WTC11 (cell line): ENCODE data around the gene CNTNAP2. TPM values are rescaled to one million over a fixed set of nuclear protein-coding genes. Genes with fewer than 3 reads are reported as not detected.

Experiments used
- ATAC-seq: fragments of 200-7000 bp; cut with Tn5 transposase; 2 replicates; pipeline ENCODE4 v1.10.0; 2021; ENCODE audit warnings: mild to moderate bottlenecking, moderate library complexity
- CTCF ChIA-PET: fragments of 300-600 bp; sonication (Branson Sonifier 250); formaldehyde crosslinking; loops from one replicate; lab custom pipeline; 2021; ENCODE audit warnings: antibody characterized with exemption; lab: Charles Lee
- POLR2A ChIA-PET: fragments of 350-600 bp; sonication (Branson Sonifier 250); formaldehyde crosslinking; loops from one replicate; lab custom pipeline; 2021; ENCODE audit warnings: antibody characterized with exemption; lab: Charles Lee
- DNase-seq: peaks from one replicate; pipeline ENCODE4 v3.0.0; 2021; ENCODE audit warnings: low spot score
- H3K27ac Mint-ChIP-seq: 2 replicates; pipeline ENCODE4 v1.8.0; 2021; ENCODE audit warnings: mixed read lengths
- H3K27me3 Mint-ChIP-seq: 2 replicates; pipeline ENCODE4 v1.8.0; 2021; ENCODE audit warnings: low read depth, mild to moderate bottlenecking, moderate library complexity, mixed read lengths
- H3K36me3 Mint-ChIP-seq: 2 replicates; pipeline ENCODE4 v1.8.0; 2021; ENCODE audit warnings: mixed read lengths
- H3K4me1 Mint-ChIP-seq: 2 replicates; pipeline ENCODE4 v1.8.0; 2022; ENCODE audit warnings: mixed read lengths
- H3K4me3 Mint-ChIP-seq: 2 replicates; pipeline ENCODE4 v1.8.0; 2021; ENCODE audit warnings: mild to moderate bottlenecking, moderate library complexity, mixed read lengths
- H3K9me3 Mint-ChIP-seq: 2 replicates; pipeline ENCODE4 v1.8.0; 2021; ENCODE audit warnings: mixed read lengths
- GTF2I ChIP-seq: fragments of 250-450 bp; sonication (Bioruptor Pico); conservative IDR thresholded peaks from 2 replicates; pipeline ENCODE4 v1.4.0; 2021; ENCODE audit warnings: mild to moderate bottlenecking
- NR1H2 ChIP-seq: sonication (generic); formaldehyde crosslinking; IDR thresholded peaks from 2 replicates; pipeline ENCODE4 v1.9.0; 2021; ENCODE audit warnings: mild to moderate bottlenecking, moderate library complexity, missing genetic modification reagents
- TEAD1 ChIP-seq: sonication (generic); formaldehyde crosslinking; IDR thresholded peaks from 2 replicates; pipeline ENCODE4 v1.8.0; 2022; ENCODE audit warnings: mild to moderate bottlenecking, missing genetic modification reagents
- ZNF121 ChIP-seq: sonication (generic); formaldehyde crosslinking; IDR thresholded peaks from 2 replicates; pipeline ENCODE4 v1.8.0; 2023; ENCODE audit warnings: missing genetic modification reagents
- total RNA-seq: library from RNA; stranded (reverse); gene quantifications from 3 replicates; pipeline ENCODE4 v1.2.3, GENCODE V29; 2021
- TF ChIP-seq, protein P1 (sequence below): sonication (generic); formaldehyde crosslinking; IDR thresholded peaks from 2 replicates; pipeline ENCODE4 v1.8.0; 2022; ENCODE audit warnings: mild to moderate bottlenecking, missing genetic modification reagents
- TF ChIP-seq, protein P2 (sequence below): fragments of 250-450 bp; sonication (Bioruptor Pico); IDR thresholded peaks from 2 replicates; pipeline ENCODE4 v2.1.2; 2022; ENCODE audit warnings: mild to moderate bottlenecking, moderate library complexity
- TF ChIP-seq, protein P3 (sequence below): sonication (generic); formaldehyde crosslinking; IDR thresholded peaks from 2 replicates; pipeline ENCODE4 v1.8.0; 2022; ENCODE audit warnings: missing genetic modification reagents
- TF ChIP-seq, protein P4 (sequence below): sonication (generic); formaldehyde crosslinking; IDR thresholded peaks from 2 replicates; pipeline ENCODE4 v1.8.1; 2023; ENCODE audit warnings: mild to moderate bottlenecking, missing genetic modification reagents, moderate library complexity
- TF ChIP-seq, protein P5 (sequence below): sonication (generic); formaldehyde crosslinking; IDR thresholded peaks from 2 replicates; pipeline ENCODE4 v1.8.1; 2022; ENCODE audit warnings: missing genetic modification reagents, borderline replicate concordance

The CNTNAP2 gene
- total RNA-seq, 1 experiment from 2014 or later, result 63.8 TPM

DNA sequence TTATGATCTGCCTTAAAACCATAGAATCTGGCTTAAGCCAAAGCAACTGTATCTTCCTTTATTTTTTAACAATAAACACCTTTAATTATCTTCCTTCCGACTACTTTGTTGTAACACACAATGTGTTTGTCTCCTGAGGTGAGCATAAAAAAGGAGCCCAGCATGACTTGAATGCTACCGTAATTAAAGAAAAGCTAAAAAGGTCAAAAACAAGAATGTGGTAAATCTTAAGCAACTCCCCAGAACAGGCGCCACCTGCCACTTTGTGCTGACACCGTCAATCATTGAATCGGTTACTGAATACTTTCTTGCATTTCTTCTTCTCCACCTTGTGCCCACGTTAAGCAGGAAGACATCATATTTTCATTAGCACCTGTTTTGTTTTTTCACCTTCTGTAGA lies 1904.1 kb downstream of the CNTNAP2 start:
- Mint-ChIP-seq H3K4me1 (peaks cover 46% of the 10 kb centered on the region), H3K4me3 (peak overlapping the region; percentile 5; the same call in 1 of the 2 replicates), H3K9me3 (peaks cover 12% of the 10 kb centered on the region), H3K27me3 (peaks cover 79% of the 10 kb centered on the region), H3K27ac (no peak overlapping the region), H3K36me3 (peaks cover 12% of the 10 kb centered on the region; the same call in 1 of the 2 replicates)
- peak; percentile 68 for ATAC-seq
- CTCF ChIA-PET, result interaction anchor here (0.9 kb wide), 1 partner anchor 589 kb away, joined by 3 read pairs; no protein-coding TSS in a partner anchor
- no peak for DNase-seq
- POLR2A ChIA-PET, result no interaction called here
- peak; percentile 62; the same call in 1 of the 2 replicates for TF ChIP-seq TEAD1 (CRISPR knock-in tag)
- no peak for TF ChIP-seq ZNF121
- TF ChIP-seq, protein P1, sequence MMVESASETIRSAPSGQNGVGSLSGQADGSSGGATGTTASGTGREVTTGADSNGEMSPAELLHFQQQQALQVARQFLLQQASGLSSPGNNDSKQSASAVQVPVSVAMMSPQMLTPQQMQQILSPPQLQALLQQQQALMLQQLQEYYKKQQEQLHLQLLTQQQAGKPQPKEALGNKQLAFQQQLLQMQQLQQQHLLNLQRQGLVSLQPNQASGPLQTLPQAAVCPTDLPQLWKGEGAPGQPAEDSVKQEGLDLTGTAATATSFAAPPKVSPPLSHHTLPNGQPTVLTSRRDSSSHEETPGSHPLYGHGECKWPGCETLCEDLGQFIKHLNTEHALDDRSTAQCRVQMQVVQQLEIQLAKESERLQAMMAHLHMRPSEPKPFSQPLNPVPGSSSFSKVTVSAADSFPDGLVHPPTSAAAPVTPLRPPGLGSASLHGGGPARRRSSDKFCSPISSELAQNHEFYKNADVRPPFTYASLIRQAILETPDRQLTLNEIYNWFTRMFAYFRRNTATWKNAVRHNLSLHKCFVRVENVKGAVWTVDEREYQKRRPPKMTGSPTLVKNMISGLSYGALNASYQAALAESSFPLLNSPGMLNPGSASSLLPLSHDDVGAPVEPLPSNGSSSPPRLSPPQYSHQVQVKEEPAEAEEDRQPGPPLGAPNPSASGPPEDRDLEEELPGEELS (CRISPR knock-in tag), result peak; percentile 63; the same call in 1 of the 2 replicates
- TF ChIP-seq, protein P2, sequence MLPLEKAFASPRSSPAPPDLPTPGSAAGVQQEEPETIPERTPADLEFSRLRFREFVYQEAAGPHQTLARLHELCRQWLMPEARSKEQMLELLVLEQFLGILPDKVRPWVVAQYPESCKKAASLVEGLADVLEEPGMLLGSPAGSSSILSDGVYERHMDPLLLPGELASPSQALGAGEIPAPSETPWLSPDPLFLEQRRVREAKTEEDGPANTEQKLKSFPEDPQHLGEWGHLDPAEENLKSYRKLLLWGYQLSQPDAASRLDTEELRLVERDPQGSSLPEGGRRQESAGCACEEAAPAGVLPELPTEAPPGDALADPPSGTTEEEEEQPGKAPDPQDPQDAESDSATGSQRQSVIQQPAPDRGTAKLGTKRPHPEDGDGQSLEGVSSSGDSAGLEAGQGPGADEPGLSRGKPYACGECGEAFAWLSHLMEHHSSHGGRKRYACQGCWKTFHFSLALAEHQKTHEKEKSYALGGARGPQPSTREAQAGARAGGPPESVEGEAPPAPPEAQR (CRISPR knock-in tag), result no peak

GRCh38 chr7:148021507-148022045 lies 1905.0 kb downstream of the CNTNAP2 start:
- no peak for TF ChIP-seq GTF2I (CRISPR knock-in tag)
- TF ChIP-seq, protein P3, sequence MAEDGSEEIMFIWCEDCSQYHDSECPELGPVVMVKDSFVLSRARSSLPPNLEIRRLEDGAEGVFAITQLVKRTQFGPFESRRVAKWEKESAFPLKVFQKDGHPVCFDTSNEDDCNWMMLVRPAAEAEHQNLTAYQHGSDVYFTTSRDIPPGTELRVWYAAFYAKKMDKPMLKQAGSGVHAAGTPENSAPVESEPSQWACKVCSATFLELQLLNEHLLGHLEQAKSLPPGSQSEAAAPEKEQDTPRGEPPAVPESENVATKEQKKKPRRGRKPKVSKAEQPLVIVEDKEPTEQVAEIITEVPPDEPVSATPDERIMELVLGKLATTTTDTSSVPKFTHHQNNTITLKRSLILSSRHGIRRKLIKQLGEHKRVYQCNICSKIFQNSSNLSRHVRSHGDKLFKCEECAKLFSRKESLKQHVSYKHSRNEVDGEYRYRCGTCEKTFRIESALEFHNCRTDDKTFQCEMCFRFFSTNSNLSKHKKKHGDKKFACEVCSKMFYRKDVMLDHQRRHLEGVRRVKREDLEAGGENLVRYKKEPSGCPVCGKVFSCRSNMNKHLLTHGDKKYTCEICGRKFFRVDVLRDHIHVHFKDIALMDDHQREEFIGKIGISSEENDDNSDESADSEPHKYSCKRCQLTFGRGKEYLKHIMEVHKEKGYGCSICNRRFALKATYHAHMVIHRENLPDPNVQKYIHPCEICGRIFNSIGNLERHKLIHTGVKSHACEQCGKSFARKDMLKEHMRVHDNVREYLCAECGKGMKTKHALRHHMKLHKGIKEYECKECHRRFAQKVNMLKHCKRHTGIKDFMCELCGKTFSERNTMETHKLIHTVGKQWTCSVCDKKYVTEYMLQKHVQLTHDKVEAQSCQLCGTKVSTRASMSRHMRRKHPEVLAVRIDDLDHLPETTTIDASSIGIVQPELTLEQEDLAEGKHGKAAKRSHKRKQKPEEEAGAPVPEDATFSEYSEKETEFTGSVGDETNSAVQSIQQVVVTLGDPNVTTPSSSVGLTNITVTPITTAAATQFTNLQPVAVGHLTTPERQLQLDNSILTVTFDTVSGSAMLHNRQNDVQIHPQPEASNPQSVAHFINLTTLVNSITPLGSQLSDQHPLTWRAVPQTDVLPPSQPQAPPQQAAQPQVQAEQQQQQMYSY (CRISPR knock-in tag), result no peak
- peak; percentile 59; the same call in 1 of the 2 replicates for TF ChIP-seq TEAD1 (CRISPR knock-in tag)
- TF ChIP-seq, protein P4, sequence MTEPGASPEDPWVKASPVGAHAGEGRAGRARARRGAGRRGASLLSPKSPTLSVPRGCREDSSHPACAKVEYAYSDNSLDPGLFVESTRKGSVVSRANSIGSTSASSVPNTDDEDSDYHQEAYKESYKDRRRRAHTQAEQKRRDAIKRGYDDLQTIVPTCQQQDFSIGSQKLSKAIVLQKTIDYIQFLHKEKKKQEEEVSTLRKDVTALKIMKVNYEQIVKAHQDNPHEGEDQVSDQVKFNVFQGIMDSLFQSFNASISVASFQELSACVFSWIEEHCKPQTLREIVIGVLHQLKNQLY, result no peak
- TF ChIP-seq, protein P5, sequence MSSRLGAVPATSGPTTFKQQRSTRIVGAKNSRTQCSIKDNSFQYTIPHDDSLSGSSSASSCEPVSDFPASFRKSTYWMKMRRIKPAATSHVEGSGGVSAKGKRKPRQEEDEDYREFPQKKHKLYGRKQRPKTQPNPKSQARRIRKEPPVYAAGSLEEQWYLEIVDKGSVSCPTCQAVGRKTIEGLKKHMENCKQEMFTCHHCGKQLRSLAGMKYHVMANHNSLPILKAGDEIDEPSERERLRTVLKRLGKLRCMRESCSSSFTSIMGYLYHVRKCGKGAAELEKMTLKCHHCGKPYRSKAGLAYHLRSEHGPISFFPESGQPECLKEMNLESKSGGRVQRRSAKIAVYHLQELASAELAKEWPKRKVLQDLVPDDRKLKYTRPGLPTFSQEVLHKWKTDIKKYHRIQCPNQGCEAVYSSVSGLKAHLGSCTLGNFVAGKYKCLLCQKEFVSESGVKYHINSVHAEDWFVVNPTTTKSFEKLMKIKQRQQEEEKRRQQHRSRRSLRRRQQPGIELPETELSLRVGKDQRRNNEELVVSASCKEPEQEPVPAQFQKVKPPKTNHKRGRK (CRISPR knock-in tag), result no peak
- ChIA-PET POLR2A (no interaction called here), CTCF (interaction anchor here (0.5 to 0.9 kb wide), 2 partner anchors 78 to 590 kb away, joined by 3 to 4 read pairs; no protein-coding TSS in a partner anchor)
- peak; percentile 38 for DNase-seq
- Mint-ChIP-seq H3K4me1 (peaks cover 43% of the 10 kb centered on the region), H3K27me3 (peaks cover 76% of the 10 kb centered on the region), H3K27ac (no peak overlapping the region), H3K36me3 (peaks cover 12% of the 10 kb centered on the region; the same call in 1 of the 2 replicates), H3K9me3 (peaks cover 12% of the 10 kb centered on the region), H3K4me3 (no peak overlapping the region)
- ATAC-seq, result peak; percentile 84

GRCh38 chr7:148022832-148023231 lies 1906.2 kb downstream of the CNTNAP2 start:
- Mint-ChIP-seq H3K36me3 (peaks cover 12% of the 10 kb centered on the region; the same call in 1 of the 2 replicates), H3K27me3 (peaks cover 81% of the 10 kb centered on the region), H3K27ac (no peak overlapping the region), H3K4me3 (no peak overlapping the region), H3K4me1 (peaks cover 44% of the 10 kb centered on the region), H3K9me3 (peaks cover 12% of the 10 kb centered on the region)
- ChIA-PET CTCF (interaction anchor here (0.6 kb wide), 1 partner anchor 73 kb away, joined by 3 read pairs; no protein-coding TSS in a partner anchor), POLR2A (no interaction called here)
- ATAC-seq, result no peak
- no peak for TF ChIP-seq NR1H2 (CRISPR knock-in tag)
- no peak for DNase-seq
